Smooth muscle cell of the brain vasculature (primary cell): ENCODE results near the gene PPP1R7.
"Not testable (repeated sequence)": the region's sequence is repeated elsewhere in the genome, so short reads cannot be mapped to it uniquely, and the experiment has no call there.

Experiments used
- DNase-seq: peaks from one replicate; pipeline ENCODE4 v3.0.0-alpha.2; 2012; ENCODE audit warnings: low read depth, low spot score

Gene PPP1R7, protein sequence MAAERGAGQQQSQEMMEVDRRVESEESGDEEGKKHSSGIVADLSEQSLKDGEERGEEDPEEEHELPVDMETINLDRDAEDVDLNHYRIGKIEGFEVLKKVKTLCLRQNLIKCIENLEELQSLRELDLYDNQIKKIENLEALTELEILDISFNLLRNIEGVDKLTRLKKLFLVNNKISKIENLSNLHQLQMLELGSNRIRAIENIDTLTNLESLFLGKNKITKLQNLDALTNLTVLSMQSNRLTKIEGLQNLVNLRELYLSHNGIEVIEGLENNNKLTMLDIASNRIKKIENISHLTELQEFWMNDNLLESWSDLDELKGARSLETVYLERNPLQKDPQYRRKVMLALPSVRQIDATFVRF

DNA sequence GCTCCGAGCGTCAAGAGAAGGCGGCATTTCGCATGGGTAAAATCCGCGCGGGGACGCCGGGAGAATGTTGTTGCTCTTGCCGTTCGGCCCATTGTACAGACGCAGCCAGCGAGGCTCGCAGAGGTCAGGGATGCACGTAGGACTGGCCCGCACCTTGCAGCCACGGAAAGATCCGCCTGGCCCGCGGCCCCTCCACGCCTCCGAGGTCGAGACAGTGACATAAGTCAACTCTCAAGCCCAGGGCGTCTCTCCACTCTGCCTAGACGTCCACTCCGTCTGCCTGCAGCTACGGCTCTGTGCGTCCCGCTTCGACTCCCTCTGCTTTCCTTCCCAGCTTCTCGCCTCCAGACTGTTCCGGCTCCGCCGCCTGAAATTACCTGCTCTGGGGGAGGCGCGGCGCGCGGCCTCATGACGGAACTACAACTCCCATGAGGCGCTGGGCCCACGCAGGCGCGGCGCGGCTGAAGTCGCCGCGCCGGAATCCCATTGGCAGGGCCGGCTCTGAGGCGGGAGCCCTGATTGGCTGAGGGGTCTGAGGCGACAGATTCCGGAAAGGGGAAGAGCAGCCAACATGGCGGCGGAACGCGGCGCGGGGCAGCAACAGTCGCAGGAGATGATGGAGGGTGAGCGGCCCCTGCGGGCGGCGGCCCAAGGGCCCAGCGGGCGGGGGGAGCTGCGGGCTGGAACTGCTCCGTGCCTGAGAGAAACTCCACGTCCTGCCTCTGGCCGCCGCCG is at the start of gene PPP1R7:
PPP1R7 (plus strand) TSS at position 543 of the 735 bp plus-strand sequence; CDS start at position 572, 29 bp downstream.
- peak; percentile 79 for DNase-seq

DNA sequence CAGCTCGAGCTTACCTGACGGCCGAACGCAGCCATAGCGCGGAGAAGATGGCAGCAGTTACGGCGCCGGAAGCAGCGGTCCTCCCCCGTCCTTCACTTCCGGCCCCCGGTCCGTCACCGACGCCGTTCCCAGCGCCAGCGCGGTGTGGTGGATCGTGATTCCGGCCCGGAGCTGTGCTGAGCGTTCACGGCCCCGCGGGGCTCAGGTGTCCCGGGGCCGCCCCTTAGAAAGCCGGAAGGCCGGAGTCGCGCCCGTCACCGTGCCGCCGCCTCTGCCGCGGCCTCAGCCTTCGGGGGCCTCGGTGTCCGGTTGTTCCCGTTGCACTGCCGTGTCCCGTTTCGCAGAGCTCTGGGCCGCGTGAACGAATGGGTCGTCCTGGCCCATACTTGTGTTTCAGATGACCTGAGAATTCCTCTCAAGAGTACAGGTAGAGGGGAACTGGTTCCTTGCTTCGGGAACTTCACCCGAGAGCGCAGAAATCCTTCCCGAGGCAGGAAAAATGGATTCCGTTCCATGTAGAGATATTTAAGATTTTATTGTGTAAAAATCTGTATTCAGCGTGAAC is 47.9 kb upstream of the PPP1R7 start, which contains the start of gene MTERF4:
MTERF4 (minus strand) TSS at position 49 of the 565 bp plus-strand sequence; CDS start at position 35, 14 bp downstream.
- peak; percentile 47 for DNase-seq

DNA sequence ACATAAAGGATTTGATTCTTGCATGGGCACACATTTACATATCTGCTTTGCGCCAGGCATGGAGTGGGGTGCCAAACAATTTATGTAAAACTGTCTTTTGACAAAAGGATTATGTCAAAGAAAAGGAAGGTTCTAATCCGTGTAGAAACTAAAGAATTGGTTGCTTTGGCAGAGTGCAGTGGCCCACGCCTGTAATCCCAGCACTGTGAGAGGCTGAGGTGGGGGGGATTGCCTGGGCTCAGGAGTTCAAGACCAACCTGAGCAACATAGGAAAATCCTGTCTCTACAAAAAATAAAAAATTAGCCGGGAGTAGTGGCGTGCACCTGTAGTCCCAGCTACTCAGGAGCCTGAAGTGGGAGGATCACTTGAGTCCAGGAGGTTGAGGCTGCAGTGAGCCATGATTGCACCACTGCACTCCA is 47.1 kb upstream of the PPP1R7 start:
- DNase-seq = no peak

DNA sequence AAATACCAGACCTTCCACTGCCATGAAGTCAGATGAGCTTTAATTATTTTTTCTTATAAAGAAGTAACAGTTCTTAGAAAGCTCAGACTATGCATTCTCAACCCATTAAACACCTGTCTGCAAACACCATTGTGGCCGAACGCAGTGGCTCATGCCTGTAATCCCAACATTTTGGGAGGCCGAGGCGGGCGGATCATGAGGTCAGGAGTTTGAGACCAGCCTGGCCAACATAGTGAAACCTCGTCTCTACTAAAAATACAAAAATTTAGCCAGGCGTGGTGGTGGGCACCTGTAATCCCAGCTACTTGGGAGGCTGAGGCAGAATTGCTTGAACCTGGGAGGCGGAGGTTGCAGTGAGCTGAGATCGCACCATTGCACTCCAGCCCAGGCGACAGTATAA is 45.7 kb upstream of the PPP1R7 start:
- not testable (repeated sequence) for DNase-seq

DNA sequence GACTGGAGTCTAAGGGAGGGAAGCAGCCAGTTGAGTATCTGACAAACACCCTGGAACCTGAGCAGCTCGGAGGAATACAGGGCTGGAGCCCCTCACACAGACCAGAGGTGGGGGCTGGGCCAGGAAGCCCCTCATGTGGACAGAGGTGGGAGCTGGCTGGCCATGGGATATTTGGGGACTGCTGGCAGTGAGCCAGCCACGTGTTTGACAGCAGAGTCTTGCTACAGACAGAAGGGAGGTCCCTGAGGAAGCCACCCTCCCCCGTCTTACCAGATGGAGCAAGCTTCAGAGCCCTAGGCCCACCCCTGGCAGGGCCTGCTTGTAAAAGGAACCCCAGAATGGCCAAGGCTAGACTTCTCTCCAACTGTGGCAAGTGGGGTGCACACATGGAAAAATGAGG is 44.6 kb upstream of the PPP1R7 start:
- no peak for DNase-seq

DNA sequence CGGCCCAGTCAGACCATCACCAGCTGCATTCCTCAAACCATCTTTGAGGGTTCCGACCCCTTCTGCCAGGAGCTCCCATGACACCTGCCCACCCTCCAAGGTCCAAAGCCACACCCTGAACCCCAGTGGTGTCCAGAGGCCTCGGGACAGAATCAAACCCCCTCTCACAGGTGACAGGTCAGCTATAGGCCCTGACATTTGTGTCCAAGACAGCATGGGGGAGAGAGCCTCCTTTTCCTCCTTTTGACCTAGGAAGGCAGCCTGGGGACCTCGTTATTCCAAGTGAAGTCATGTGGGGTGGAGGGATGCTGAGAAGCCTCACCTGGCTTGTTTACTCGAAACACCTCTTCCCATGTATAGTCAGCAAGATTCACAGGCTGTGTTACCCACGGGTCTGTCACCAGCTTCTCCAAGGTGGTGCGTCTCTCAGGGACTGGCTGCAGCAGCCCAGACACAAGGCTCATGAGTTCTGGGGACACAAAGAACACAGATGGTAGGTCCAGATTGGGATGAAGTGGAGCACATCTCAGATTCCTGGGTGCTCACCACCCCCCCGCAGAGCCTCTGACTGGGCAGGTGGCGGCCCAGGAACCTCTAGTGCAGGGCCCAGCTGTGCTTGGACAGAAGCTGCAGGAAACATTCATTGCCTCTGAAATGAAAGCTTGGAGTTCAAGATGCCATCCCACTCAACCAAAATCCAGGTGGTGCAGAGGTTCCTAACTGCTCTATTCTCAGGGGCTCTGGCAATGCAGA is 43.1 kb upstream of the PPP1R7 start:
- DNase-seq = no peak

DNA sequence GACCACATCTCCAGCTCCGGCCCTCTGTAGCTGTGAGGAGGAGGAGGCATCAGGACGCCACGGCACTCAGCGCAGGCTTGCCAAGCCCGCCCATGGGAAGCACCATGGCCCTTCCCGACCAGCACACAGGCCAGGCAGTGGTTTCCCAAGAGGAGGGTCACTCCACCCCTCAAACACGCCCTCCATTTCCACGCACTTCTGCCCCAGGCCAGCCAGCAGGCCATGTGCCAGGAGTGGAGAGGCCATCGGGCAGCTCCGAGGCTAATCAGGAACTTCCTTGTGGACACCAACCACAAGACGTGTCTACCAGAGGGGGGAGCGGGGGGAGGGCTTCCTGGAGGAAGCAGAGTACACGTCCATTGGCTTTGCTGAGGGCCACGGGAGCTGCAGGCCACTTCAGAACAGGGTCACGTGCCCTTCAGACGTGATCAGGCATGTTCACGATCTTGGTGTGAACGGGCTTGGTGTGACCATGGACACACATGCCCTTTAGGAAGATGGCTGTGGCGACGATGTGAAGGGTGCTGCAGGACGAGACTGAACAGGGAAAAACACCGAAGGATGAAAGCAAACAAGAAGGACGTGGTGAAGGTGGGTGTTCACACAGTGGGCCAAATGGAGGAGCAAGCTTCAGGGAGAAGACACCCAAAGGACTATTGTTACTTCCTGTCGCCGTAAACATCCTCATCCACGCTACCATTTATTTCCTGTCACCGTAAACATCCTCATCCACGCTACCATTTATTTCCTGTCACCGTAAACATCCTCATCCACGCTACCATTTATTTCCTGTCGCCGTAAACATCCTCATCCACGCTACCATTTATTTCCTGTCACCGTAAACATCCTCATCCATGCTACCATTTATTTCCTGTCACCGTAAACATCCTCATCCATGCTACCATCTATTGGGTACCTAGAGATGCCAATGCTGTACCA is 41.7 kb upstream of the PPP1R7 start:
- DNase-seq = no peak

DNA sequence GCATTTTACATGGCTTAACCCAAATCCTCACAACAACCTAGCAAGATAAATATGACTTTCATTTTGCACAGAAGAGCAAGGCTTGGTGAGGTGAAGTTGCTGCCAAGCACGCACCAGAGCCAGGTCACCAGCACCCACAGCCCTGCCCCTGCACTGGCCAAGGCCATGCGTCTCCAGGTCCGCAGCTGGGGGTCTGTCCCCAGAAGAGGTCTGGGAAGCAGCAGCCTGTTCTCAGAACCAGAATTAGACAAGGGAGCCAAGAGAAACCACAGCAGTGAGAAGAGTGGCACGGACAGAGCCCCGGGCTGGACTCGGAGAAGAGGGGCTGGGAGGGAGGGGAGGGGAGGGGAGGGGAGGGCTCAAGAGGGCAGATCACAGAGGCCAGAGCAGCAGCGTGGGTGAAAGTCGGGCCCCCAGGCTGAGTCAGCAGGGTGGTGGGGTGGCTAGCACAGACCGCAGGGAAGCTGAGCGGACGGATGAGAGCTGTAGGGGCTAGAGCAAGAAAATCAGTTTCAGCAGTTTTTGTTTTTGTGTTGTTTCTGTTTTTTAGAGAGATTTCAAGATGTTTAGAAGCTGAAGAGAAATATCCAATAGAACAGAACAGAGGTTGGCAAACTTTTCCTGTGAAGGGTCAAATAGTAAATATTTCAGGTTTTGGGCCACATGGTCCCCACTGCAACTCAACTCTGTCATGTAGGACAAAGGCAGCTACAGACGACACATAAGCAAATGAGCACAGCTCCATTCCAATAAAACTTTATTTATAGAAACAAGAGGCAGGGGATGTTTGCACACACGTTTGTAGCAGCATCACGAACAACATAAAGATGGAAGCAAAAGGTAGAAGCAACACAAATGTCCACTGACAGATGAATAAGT is 40.8 kb upstream of the PPP1R7 start:
- no peak for DNase-seq

DNA sequence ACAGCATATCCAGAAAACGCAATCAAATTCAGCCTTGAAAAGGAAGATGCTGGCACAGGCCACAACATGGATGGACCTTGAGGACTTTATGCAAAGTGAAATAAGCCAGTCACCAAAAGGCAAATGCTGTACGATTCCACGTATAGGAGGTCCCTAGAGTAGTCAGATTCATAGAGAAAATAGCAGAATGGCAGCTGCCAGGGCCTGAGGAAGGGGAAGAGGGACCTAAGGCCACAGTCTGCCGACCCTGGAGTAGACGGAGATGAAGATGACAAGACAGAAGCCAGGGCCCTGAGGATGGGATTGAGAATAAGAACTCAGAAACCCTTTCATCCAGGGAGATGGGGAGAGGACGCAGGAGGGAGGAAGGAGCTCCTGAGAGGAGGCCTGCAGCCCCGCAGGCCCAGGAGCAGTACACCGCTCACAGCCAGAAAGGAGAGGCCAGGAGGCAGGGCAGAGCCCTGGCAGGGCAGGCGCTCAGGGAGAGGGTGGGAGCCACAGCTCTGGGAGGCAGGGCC is 40.1 kb upstream of the PPP1R7 start:
- no peak for DNase-seq

DNA sequence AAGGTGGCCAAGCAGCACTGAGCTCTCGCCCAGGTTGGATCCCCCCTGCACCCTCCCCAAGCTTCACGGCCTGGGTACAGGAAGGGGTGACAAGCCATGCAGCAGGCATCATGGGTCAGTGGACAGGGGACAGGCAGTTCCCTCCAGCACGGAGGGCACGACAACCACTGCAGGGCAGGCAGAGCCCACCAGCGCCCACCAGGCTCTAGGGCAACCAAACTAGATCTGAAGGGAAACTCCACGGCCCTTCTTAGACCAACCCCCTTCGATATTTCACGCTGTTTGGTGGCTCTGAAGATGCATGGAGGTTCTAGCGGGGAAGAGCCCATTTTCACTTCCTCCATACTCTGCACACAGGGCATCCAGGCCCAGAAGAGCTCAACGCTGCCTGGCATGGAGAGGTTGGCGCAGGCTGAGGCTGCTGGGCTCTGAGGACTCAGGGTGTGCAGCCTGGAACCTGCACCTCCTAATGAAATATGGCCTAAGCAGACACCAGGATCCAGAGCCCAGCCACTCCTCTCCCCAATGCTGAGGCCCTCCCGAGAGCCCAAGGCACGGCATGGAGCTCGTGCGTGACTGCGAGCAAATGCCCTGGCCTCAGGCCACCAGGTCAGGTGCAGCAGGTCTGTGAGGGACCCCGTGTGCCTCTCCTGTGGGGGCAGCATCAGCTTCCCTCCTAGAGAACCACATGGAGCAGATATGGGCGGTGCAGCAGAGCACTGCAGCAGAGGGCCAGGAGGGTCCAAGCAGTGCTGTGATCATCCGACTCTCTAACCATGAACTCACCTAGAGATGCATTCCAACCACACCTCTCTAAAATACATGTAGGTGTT is 39.4 kb upstream of the PPP1R7 start:
- DNase-seq = no peak

DNA sequence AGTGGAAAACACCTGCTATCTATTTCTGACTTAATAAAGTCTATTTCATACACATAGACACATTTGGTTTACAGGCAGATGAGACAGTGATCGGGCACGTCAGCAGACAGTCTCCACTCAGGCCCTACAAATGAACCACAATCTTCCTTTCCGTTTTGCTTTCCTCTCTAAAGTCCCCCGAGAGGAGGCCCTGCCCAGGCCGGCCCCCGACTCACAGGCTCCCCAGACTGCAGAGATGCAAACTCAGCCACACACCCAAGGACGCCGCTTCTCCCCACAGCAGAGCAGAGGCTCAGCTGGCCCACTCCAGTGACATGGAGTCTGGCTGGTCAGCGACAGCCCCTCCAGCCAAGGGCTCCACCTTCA is 38.8 kb upstream of the PPP1R7 start:
- no peak for DNase-seq

DNA sequence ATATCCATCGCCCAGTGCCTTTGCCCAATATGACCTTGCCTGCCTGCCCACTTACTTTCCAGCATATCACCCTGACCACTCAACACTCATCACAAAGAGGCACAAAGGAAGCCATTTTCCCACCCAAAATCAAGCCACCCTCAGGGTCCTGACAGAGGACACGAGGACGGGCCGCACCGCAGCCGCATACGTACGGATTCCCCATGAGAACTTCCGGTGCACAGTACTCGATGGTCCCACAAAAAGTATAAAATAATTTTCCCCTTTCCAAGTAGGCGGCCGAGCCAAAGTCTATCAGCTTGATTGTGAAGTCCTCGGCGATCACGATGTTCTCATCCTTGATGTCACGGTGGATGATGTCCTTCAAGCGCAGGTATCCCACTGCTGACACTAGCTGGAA is 38.2 kb upstream of the PPP1R7 start:
- no peak for DNase-seq

DNA sequence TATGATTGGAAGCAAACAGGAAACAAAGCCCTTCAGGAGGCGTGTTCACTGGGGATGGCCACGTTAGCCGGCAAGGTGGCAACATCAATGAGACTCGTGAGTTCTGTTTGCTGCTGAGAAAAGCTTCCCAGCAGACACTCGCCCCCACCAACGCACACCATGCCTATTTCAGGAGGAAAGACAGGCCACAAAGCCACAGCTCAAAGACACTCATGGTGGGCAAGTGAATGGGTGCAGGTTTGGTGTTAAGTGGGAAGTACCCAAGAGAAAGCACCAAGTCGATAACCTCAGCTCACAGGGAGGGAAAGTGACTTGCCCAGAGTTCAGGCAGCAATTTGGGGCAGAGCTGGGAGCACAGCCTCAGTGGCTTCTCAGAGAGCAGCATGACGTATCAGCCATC is 37.7 kb upstream of the PPP1R7 start:
- DNase-seq = no peak

DNA sequence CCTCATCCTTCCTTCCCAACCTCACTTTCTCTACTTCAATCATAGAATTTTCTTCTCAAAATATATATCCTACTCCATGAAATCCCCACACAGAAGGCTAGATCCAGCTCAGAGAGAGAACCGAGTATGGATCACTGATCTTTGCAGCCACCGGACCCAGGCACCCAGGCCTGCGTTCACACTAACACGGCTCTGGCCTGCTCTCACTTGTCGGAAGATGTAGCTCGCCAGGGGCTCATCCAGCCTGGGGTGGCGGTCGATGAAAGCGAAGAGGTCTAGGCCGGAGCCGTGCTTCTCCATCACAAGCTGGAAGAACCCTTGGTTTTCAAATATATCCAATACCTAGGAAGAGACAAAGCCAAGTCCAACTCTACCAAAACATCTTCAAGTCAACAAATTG is 35.4 kb upstream of the PPP1R7 start:
- DNase-seq = no peak

DNA sequence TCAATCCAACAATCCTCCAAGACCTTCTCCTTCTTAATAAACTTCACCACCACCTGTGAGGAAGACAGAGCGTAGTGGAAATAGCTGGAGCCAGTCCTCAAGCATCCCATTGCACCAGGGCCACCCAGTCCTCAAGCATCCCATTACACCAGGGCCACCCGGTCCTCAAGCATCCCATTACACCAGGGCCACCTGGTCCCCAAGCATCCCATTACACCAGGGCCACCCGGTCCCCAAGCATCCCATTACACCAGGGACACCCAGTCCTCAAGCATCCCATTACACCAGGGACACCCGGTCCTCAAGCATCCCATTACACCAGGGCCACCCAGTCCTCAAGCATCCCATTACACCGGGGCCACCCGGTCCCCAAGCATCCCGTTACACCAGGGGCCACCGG is 34.9 kb upstream of the PPP1R7 start:
- no peak for DNase-seq

DNA sequence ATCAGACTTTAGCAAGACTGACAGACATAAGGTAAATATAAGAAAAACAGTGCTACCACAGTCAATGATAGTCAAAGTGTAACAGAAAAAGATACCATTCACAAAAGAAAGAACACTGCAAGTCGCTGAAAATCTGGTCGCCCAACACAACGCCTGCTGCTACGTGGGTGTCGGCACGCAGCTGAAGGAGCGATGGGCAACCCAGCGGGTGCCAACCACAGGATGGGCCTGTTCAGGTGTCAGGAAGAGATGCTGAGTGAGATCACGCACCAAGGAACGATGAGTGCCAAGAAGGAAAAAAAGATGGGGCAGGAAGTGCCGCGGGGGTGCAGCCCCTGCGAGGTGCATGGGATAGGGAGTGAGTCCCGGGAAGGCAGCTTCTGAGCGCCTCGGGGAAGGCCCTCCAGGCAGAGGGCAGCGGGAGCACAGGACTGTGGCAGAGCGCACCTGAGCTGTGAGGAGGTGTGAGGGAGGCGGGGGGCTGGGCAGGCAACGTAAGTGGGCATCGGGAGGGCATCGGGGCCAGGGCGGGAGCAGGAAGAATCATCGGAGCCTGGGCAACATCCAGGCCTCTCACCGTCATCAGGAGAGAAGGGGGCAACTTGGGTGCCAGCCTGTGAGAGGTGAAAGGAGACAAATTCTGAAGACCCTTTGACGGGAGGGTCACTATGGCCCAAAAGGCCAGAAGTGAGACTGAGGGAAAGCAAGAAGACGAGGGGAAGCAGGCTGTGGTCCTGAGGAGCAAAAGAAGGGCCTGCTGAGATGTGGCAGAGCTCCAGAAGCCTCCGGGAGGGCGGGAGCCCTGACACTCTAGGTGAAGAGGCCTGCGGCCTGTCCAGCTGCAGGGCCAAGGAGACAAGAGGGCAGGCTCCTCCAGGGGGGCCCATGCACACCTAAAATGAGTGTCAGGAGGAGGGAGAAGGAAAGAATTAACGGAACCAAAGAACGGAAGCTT is 33.4 kb upstream of the PPP1R7 start:
- DNase-seq = no peak

DNA sequence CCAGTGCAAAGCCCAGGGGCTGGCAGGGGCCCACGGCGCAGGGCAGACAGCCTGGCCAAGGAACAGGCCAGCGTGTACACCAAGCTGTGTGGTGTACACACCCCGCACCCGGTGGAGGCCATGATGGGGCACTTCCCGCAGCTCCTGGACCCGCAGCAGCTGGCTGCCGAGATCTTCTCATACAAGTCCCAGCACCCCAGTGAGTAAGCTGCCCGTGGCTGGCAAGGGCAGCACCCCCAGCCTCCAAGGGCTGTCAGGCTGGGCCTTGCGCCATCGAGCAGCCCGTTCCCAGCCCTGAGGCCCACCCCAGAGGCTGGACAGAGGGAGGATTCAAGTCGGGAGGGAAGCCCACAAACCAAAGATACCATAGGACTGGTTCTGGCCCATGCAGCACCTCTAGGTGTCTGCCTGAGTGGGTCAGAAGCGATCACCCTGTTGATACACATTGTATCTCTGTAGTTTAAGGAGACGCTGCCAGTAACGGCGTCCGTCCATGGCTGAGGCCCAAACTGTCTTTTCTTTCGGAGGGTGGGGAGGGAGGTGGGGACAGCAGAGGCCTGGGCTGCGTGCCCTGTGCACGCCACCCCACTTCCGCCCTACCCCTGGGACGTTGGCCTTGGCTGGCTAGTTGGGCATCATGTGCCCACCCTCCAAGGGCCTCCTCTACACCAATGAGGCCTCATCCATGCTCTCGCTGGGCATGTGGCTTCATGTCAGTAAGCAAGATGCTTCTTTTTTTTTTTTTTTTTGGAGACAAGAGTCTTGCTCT is 31.3 kb upstream of the PPP1R7 start:
- DNase-seq = no peak
